ENCODE results near the gene ZCCHC14. TPM values are rescaled to one million over a fixed set of nuclear protein-coding genes. Genes with fewer than 3 reads are reported as not detected.

ZCCHC14 gene
- polyA plus RNA-seq, 1 donor (not counting 4 experiments of a cell fraction or from before 2014, with no cell fraction given) = 3.6 TPM

- no peak overlapping the region for H3K9ac ChIP-seq (ENCODE audit: control insufficient read depth, extremely low read depth, insufficient read depth, low read length)
- DNase-seq (ENCODE audit: low read depth, low spot score) (no peak), FAIRE-seq (no peak)
- no peaks in the 10 kb centered on the region for H3K27me3 ChIP-seq (ENCODE audit: control insufficient read depth, extremely low read depth, insufficient read depth, low read length)
- no peak overlapping the region for H3K27ac ChIP-seq (ENCODE audit: control insufficient read depth, insufficient read depth, low read length)
- no peaks in the 10 kb centered on the region for H3K9me1 ChIP-seq (ENCODE audit: control insufficient read depth, extremely low read depth, insufficient read depth, low read length)
- dilution Hi-C loops (cut with MboI; ENCODE audit: extremely low pct_ligation_motif_present, low sequenced_read_pairs) = no loop called here
- peaks cover 2% of the 10 kb centered on the region for H4K20me1 ChIP-seq (ENCODE audit: control insufficient read depth, extremely low read depth, insufficient read depth, low read length)
- H3K4me2 ChIP-seq (ENCODE audit: control insufficient read depth, extremely low read depth, insufficient read depth, low read depth, low read length) = no peak overlapping the region
- H3K4me1 ChIP-seq (ENCODE audit: control insufficient read depth, extremely low read depth, insufficient read depth, low read length) = no peaks in the 10 kb centered on the region
- no peak overlapping the region for H3K4me3 ChIP-seq (ENCODE audit: control insufficient read depth in 2 of 3, extremely low read depth in 1 of 3, insufficient read depth in 2 of 3, low read depth in 1 of 3, low read length in 3 of 3)
- peaks cover 42% of the 10 kb centered on the region for H3K79me2 ChIP-seq (ENCODE audit: control insufficient read depth, insufficient read depth, low read length)
- TF ChIP-seq CTCF (optimal IDR thresholded peaks at IDR 0.05 in 1 of 3, IDR thresholded peaks at IDR 0.05 in 1 of 3, conservative IDR thresholded peaks at IDR 0.05 in 1 of 3; ENCODE audit: extremely low read depth in 1 of 3, insufficient read depth in 2 of 3, low read length in 3 of 3) (no peak), EZH2 (IDR thresholded peaks at IDR 0.05; ENCODE audit: low read length) (no peak)
- H3K36me3 ChIP-seq (ENCODE audit: control insufficient read depth in 2 of 2, extremely low read depth in 1 of 2, insufficient read depth in 2 of 2, low read length in 2 of 2) = no peaks in the 10 kb centered on the region
- H3K9me3 ChIP-seq (ENCODE audit: control insufficient read depth, low read depth, low read length) = no peaks in the 10 kb centered on the region
- no peak overlapping the region for H2AFZ ChIP-seq (ENCODE audit: control insufficient read depth, low read length)
These were observed 21.3 kb downstream of the ZCCHC14 start for GRCh38 chr16:87471278-87472141.

GRCh38 chr16:87470332-87470731 lies 22.5 kb downstream of the ZCCHC14 start:
- Histone ChIP-seq H3K4me2 (ENCODE audit: control insufficient read depth, extremely low read depth, insufficient read depth, low read depth, low read length) (no peak overlapping the region), H3K4me1 (ENCODE audit: control insufficient read depth, extremely low read depth, insufficient read depth, low read length) (peaks cover 7% of the 10 kb centered on the region), H3K79me2 (ENCODE audit: control insufficient read depth, insufficient read depth, low read length) (peaks cover 35% of the 10 kb centered on the region), H3K9me1 (ENCODE audit: control insufficient read depth, extremely low read depth, insufficient read depth, low read length) (no peaks in the 10 kb centered on the region), H3K27me3 (ENCODE audit: control insufficient read depth, extremely low read depth, insufficient read depth, low read length) (no peaks in the 10 kb centered on the region), H3K27ac (ENCODE audit: control insufficient read depth, insufficient read depth, low read length) (no peak overlapping the region), H3K36me3 (ENCODE audit: control insufficient read depth in 2 of 2, extremely low read depth in 1 of 2, insufficient read depth in 2 of 2, low read length in 2 of 2) (no peaks in the 10 kb centered on the region), H2AFZ (ENCODE audit: control insufficient read depth, low read length) (no peak overlapping the region), H3K9me3 (ENCODE audit: control insufficient read depth, low read depth, low read length) (no peaks in the 10 kb centered on the region), H4K20me1 (ENCODE audit: control insufficient read depth, extremely low read depth, insufficient read depth, low read length) (no peaks in the 10 kb centered on the region), H3K9ac (ENCODE audit: control insufficient read depth, extremely low read depth, insufficient read depth, low read length) (no peak overlapping the region), H3K4me3 (ENCODE audit: control insufficient read depth in 2 of 3, extremely low read depth in 1 of 3, insufficient read depth in 2 of 3, low read depth in 1 of 3, low read length in 3 of 3) (no peak overlapping the region)
- DNase-seq (ENCODE audit: low read depth, low spot score) = no peak
- no peak for FAIRE-seq
- dilution Hi-C loops (cut with MboI; ENCODE audit: extremely low pct_ligation_motif_present, low sequenced_read_pairs) = no loop called here
- TF ChIP-seq EZH2 (IDR thresholded peaks at IDR 0.05; ENCODE audit: low read length) = no peak
- TF ChIP-seq CTCF (optimal IDR thresholded peaks at IDR 0.05 in 1 of 3, IDR thresholded peaks at IDR 0.05 in 1 of 3, conservative IDR thresholded peaks at IDR 0.05 in 1 of 3; ENCODE audit: extremely low read depth in 1 of 3, insufficient read depth in 2 of 3, low read length in 3 of 3) = no peak

Data from keratinocyte (primary cell).